Measurements from ENCODE around the gene FKBP7. TPM values are rescaled to one million over a fixed set of nuclear protein-coding genes. Genes with fewer than 3 reads are reported as not detected.
"Not testable (repeated sequence)": the region's sequence is repeated elsewhere in the genome, so short reads cannot be mapped to it uniquely, and the experiment has no call there.

Gene FKBP7
- total RNA-seq, 1 donor from 2014 or later, result 14.0 TPM

DNA sequence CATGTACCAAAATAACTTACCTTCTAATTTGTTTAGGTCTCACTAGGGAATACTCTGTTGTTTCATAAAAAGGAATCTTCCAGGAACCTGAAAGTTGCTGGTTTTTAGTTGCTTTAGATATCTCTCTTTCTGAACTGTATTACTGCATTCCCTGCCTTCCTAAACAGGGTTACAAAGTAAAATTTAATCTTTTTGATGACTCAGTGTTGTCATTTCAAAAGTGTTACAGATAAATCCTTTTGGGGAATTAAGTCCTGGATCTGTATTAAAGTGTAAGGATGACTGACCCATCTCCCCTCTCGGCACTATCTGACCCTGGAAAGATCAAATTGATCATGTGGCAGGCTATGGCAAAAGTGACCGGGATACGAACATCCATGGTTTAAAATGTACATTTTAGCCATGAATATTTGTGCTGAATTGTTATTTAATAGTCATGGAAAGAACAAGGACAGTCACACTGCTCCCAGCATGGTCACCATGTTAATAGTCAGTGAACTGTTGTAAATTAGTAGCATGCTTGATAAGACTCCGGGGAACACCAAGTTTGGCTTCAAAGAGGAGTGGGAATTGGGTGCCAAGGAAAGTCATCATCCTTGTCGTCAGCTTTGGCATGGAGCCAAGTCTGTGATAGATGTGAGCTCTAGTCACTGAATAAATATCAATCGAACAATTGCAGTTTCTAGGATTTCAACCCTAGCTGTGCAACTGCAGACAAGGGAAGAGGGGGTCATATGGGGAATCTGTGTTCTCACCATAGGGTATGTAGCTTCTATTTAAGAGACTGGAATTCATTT is 6.0 kb upstream of the FKBP7 start:
- peak; percentile 62 for DNase-seq

- no peak for DNase-seq
These were observed 4.0 kb upstream of the FKBP7 start for GRCh38 chr2:178482437-178482836.

GRCh38 chr2:178480227-178481181 is 2.1 kb upstream of the FKBP7 start, which contains the start of gene PLEKHA3:
Gene PLEKHA3, plus strand, starts transcription at chr2:178480457. Its CDS starts 413 bp downstream, at chr2:178480870.
- DNase-seq, result peak; percentile 97

GRCh38 chr2:178479758-178480226 is 1.4 kb upstream of the FKBP7 start:
- DNase-seq, result no peak

DNA sequence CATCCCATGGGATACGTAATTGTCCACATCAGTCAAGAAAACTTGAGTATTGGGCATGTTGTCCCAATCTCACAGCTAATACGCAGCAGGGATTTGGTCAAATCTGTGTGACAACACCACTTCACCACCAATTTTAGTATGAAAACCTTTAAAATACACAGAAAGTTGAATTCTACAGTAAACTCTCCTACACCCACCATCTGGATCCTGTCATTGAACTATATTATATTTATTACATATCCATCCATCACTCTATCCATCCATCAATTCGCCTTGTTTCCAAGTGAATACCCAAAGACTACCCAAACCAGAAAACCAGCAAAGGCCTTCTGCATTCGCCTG is 846 bp upstream of the FKBP7 start:
- no peak for DNase-seq

- peak; percentile 30 for DNase-seq
These were observed 316 bp downstream of the FKBP7 start for GRCh38 chr2:178478130-178478438.

- no peak for DNase-seq
These were observed 814 bp downstream of the FKBP7 start for GRCh38 chr2:178477443-178478129.

- no peak for DNase-seq
These were observed 1.9 kb downstream of the FKBP7 start for GRCh38 chr2:178476477-178476876.

DNA sequence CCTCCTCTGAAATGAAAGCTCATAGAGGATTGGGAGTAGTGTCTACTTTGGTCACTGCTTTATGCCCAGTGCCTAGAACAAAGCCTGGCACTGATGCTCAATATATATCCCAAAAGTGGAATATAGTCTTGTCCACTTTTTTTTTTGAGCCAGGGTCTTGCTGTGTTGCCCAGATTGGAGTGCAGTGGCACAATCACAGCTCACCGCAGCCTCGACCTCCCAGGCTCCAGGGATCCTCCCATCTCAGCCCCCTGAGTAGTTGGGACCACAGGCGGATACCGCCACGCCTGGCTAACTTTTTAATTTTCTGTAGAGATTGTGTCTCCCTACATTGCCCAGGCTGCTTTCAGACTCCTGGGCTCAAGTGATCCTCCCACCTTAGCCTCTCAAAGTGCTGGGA is 3.8 kb downstream of the FKBP7 start:
- DNase-seq, result no peak

- no peak for DNase-seq
These were observed 4.5 kb downstream of the FKBP7 start for GRCh38 chr2:178473931-178474330.

- no peak for DNase-seq
These were observed 5.0 kb downstream of the FKBP7 start for GRCh38 chr2:178473373-178473772.

DNA sequence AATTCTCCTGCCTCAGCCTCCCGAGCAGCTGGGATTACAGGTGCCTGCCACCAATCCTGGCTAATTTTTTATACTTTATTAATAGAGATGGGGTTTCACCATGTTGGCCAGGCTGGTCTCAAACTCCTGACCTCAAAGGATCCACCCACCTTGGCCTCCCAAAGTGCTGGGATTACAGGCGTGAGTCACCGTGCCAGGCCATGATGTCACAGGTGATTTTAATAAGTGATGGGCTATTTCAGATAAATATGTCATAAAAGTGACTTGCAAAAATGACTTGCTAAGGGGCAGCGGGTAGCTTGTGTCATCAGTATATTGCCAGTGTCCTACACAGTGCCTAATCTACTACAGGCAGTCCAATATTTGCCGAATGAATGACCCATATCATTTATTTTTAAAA is 7.1 kb downstream of the FKBP7 start:
- not testable (repeated sequence) for DNase-seq

- DNase-seq, result no peak
These were observed 9.1 kb downstream of the FKBP7 start for GRCh38 chr2:178469219-178469849.

GRCh38 chr2:178457390-178457886 is 21.0 kb downstream of the FKBP7 start:
- DNase-seq, result no peak

DNA sequence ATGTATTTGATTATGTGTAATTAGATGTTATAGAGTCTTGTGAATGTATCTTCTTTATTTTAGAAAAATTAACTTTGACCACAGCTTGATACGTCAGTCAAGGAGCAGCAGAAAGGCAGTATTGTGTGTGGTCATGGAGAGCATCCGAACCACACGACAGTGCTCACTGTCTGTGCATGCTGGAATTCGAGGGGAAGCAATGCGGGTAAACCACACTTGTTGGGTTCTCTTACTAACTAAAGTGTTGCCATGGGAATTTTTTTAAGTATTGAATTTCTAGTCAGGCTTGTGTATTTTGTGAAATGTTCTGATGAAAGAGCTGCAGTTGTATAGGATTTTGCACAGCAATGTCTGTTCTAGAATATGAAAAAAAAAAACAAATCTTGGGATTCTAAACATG is 22.5 kb downstream of the FKBP7 start:
- DNase-seq, result no peak

DNA sequence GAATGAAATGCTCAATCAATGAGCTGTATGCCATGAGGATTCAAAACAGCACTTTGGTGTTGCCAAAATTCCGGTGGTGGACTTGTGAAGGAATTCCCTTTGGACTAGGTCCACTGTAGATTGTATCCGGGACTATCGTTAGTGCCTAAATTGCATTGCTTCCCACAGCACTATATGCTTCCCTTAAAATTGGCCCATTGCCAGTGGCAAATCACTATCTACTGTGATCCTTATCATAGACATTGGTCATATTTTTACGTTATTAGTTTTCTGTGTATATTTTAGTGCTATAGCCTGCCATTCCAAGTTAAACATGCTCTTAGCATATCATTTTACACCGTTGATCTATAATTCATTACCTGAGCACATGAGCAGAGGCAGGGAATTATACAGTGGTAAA is 25.5 kb downstream of the FKBP7 start:
- no peak for DNase-seq

DNA sequence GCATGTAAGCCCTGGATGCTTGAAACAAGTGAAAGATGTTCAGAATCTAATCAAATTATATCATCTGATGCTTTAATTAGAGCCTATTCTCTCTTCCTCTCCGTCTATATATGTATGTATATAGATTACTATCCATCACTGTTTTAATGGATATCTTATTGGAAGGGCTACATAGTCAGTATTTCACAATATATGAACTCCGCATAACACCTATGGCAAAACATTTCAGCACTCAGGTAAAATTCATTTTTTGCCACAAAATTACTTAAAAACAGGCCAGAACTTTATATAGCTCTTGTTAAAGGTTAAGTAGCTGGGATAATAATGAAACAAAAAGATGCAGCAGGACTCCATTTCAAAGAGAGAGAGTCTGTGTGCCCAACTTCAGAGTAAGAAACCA is 26.1 kb downstream of the FKBP7 start:
- no peak for DNase-seq

- DNase-seq, result peak; percentile 99
These were observed 27.4 kb downstream of the FKBP7 start, which contains the start of the genes PJVK and PRKRA for GRCh38 chr2:178450774-178451525. Gene PJVK, plus strand, starts transcription at chr2:178451378. Its CDS starts 2,032 bp downstream, at chr2:178453410. Gene PRKRA, minus strand, starts transcription at chr2:178451175. Its CDS starts 145 bp downstream, at chr2:178451030.

- DNase-seq, result no peak
These were observed 28.0 kb downstream of the FKBP7 start for GRCh38 chr2:178450524-178450773.

- peak; percentile 15 for DNase-seq
These were observed 28.5 kb downstream of the FKBP7 start for GRCh38 chr2:178449700-178450523.
